Upper lobe of left lung (tissue), 6 donors: ENCODE results near the gene IL17RE. TPM values are rescaled to one million over a fixed set of nuclear protein-coding genes. Genes with fewer than 3 reads are reported as not detected.
A peak's percentile ranks its signal among the peaks of the same experiment; 100 is the strongest.

Experiments used
- ATAC-seq, 2 donors: fragments of 200-7000 bp; cut with Tn5 transposase; one replicate each; pipeline ENCODE4 v1.9.1; 2022; ENCODE audit warnings: mild to moderate bottlenecking in 2 of 2, moderate library complexity in 2 of 2; ENCODE audit not compliant: low FRiP score in 2 of 2
- DNase-seq, 2 donors: peaks; one replicate each; pipeline ENCODE4 v3.0.0-alpha.2; 2019 to 2020
- H3K27ac ChIP-seq, 4 donors: fragments of 200-600 bp; sonication (generic); one replicate each; pipeline ENCODE4 v1.5.1; 2016 to 2019
- H3K27me3 ChIP-seq, 4 donors: fragments of 200-600 bp; sonication (generic); one replicate each; pipeline ENCODE4 v1.5.1; 2017 to 2019
- H3K36me3 ChIP-seq, 4 donors: fragments of 200-600 bp; sonication (generic); one replicate each; pipeline ENCODE4 v1.5.1; 2016 to 2019
- H3K4me1 ChIP-seq, 4 donors: fragments of 200-600 bp; sonication (generic); one replicate each; pipeline ENCODE4 v1.5.1; 2018 to 2019
- H3K4me3 ChIP-seq, 4 donors: fragments of 200-600 bp; sonication (generic); one replicate each; pipeline ENCODE4 v1.5.1; 2017 to 2019; ENCODE audit warnings: mild to moderate bottlenecking in 2 of 4, moderate library complexity in 1 of 4
- H3K9me3 ChIP-seq, 4 donors: fragments of 200-600 bp; sonication (generic); one replicate each; pipeline ENCODE4 v1.5.1; 2018 to 2019
- EP300 ChIP-seq, 4 donors: sonication (generic); formaldehyde crosslinking; IDR thresholded peaks; one replicate each; pipeline ENCODE4 v1.5.1; 2017; ENCODE audit warnings: antibody characterized with exemption in 4 of 4, control low read depth in 2 of 4
- POLR2A ChIP-seq, 4 donors: fragments of 450-650 bp; IDR thresholded peaks; one replicate each; pipeline ENCODE4 v1.5.1; 2016 to 2017; ENCODE audit warnings: antibody characterized with exemption in 4 of 4, mild to moderate bottlenecking in 2 of 4
- POLR2AphosphoS5 ChIP-seq, 2 donors: sonication (generic); formaldehyde crosslinking; IDR thresholded peaks; one replicate each; pipeline ENCODE4 v1.5.1; 2017; ENCODE audit warnings: antibody characterized with exemption in 2 of 2
- WGBS, 2 donors: methylation state at CpG; one replicate each; pipeline ENCODE4 v1.1.5; 2017 to 2018; 5-methylcytosine and 5-hydroxymethylcytosine counted together
- total RNA-seq, 6 donors: library from RNA; depleted of rRNA in 4 of 6; stranded (reverse); fragments of >200 nt in 4 of 6; gene quantifications; one replicate each; pipeline versions ENCODE4 v1.1.0 to v1.2.1, GENCODE V29; 2016 to 2021
- TF ChIP-seq, protein P1 (sequence below), 6 experiments: fragments of 450-650 bp in 4 of 6; fragments of 200-600 bp in 2 of 6; sonication (generic) in 2 of 6; IDR thresholded peaks; one replicate each; pipeline ENCODE4 v1.5.1; 2016 to 2019; ENCODE audit warnings: antibody characterized with exemption in 6 of 6
- donor health status: DM: no; HTN: no; CAD: no; lungs with moderate emphysema.
- donor health status: DM: no; HTN: yes; CAD: no; lungs with severe emphysema.

The IL17RE gene
- total RNA-seq, 6 donors from 2014 or later: 16.1 to 44.8 (median 27.0) TPM

DNA sequence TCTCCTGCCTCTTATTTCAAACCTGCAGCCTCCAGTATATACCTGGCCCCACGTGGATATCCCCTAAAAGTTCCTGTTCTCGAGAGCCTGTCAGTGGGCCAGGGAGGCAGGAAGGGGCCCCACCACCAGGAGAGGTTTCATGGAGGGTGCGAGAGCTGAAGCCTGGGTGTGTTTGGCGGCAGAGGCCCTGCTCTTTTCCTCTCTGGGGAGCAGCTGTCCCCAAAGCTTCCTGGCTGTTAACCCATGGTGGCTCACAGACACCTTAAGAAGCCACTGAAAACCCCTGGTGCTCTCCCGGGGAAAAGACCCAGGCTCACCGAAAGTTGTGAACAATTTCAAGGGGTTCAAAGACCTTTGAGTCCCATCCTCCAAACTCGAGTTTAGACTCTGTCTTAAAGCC is 48.5 kb downstream of the IL17RE start:
- Histone ChIP-seq H3K27me3 (no peaks in the 10 kb centered on the region), H3K9me3 (no peaks in the 10 kb centered on the region), H3K4me1 (peaks cover 15 to 28% (median 17%) of the 10 kb centered on the region in 4 donors), H3K4me3 (no peak overlapping the region), H3K27ac (no peak overlapping the region), H3K36me3 (no peaks in the 10 kb centered on the region)
- no peak for ATAC-seq
- TF ChIP-seq POLR2A (IDR thresholded peaks at IDR 0.05) (no peak), POLR2AphosphoS5 (IDR thresholded peaks at IDR 0.05) (no peak), EP300 (IDR thresholded peaks at IDR 0.05) (no peak)
- TF ChIP-seq, protein P1, sequence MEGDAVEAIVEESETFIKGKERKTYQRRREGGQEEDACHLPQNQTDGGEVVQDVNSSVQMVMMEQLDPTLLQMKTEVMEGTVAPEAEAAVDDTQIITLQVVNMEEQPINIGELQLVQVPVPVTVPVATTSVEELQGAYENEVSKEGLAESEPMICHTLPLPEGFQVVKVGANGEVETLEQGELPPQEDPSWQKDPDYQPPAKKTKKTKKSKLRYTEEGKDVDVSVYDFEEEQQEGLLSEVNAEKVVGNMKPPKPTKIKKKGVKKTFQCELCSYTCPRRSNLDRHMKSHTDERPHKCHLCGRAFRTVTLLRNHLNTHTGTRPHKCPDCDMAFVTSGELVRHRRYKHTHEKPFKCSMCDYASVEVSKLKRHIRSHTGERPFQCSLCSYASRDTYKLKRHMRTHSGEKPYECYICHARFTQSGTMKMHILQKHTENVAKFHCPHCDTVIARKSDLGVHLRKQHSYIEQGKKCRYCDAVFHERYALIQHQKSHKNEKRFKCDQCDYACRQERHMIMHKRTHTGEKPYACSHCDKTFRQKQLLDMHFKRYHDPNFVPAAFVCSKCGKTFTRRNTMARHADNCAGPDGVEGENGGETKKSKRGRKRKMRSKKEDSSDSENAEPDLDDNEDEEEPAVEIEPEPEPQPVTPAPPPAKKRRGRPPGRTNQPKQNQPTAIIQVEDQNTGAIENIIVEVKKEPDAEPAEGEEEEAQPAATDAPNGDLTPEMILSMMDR (IDR thresholded peaks at IDR 0.05): no peak
- WGBS, 2 donors: 30 to 48% methylated on average over 4 to 7 of the region's 7 CpGs
- DNase-seq: no peak

DNA sequence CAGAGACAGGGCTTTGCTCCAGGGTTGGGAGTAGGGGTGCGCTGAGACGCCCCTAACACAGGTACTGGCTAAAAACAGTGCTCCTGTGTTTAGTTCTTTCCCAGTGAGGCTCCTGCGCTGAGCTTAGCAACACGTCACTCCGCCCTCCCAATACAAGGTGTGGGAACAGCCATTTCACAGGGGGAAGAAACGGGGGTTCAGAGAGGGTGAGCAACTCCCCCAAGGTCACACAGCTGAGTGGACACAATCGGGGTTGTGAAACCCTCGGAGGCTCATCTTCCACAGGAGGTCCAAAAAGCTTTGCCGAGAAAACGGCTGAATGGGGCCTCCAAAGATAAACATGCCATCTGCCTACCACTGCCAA is 48.9 kb downstream of the IL17RE start:
- no peak for ATAC-seq
- Histone ChIP-seq H3K9me3 (no peaks in the 10 kb centered on the region), H3K4me3 (peak overlapping the region in 3 of 4 donors; percentile 49 to 62 (median 56)), H3K27me3 (no peaks in the 10 kb centered on the region), H3K36me3 (no peaks in the 10 kb centered on the region), H3K4me1 (peaks cover 15 to 24% (median 17%) of the 10 kb centered on the region in 4 donors), H3K27ac (no peak overlapping the region)
- no peak for DNase-seq
- TF ChIP-seq POLR2AphosphoS5 (IDR thresholded peaks at IDR 0.05): no peak
- no peak for TF ChIP-seq EP300 (IDR thresholded peaks at IDR 0.05)
- TF ChIP-seq, protein P1 (IDR thresholded peaks at IDR 0.05): no peak
- no peak for TF ChIP-seq POLR2A (IDR thresholded peaks at IDR 0.05)
- 34 to 49% methylated on average over 9 to 10 of the region's 10 CpGs for WGBS, 2 donors

DNA sequence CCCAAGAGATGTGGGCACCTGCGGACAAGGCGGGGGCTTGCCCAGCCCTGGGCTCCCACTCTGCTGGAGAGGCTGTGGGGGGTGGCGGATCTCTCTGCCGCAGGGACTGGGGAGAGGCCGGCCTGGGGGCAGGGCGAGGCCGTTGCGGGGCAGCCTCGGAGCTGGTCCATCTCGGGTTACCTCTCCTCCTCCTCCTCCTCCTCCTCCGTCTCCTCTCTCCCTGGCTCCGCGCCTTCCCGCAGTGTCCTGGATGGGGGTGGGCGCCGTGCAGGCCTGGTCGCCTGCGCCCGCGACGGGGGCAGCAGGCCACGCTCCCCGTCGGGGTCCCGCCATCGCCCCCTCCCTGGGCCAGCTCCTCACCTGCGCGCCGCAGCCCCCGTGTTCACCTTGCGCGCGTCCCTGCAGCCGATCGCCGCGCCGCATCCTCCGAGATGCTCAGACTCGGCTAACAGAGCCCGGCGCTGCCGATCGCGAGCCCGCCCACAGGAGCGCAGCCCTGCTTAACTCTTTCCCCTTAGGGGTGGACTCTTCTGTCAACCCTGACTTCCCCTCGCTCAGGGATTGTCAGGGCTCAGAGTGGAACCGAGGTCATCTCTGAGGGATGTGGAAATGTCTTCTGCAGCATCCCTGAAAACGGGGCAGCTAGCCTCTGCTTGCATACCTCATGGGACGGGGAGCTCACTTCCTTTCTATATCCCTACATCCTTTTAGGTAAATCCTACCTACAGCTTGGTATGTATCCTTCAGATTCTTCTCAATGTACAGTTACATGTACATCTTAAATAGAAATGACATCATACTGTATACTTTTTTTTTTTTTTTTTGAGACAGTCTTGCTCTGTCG is 49.5 kb downstream of the IL17RE start, which contains the start of gene PRRT3:
PRRT3 (minus strand) TSS at position 447 of the 844 bp plus-strand sequence. CDS start 2,293 bp downstream, outside the sequence.
- Histone ChIP-seq H3K4me3 (peak within 1 kb of the TSS; percentile 31 to 62 (median 52)), H3K27me3 (no peaks in the 10 kb centered on the region), H3K27ac (no peak within 1 kb of the TSS), H3K36me3 (no peaks in the 10 kb centered on the region), H3K9me3 (no peaks in the 10 kb centered on the region), H3K4me1 (peaks cover 15 to 18% (median 17%) of the 10 kb centered on the region in 4 donors)
- DNase-seq: peak in 1 of 2 donors; percentile 90
- WGBS, 2 donors: 5 to 17% methylated on average over 10 to 52 of the region's 52 CpGs
- TF ChIP-seq POLR2A (IDR thresholded peaks at IDR 0.05) (peak in 1 of 4 donors; percentile 19), POLR2AphosphoS5 (IDR thresholded peaks at IDR 0.05) (no peak), EP300 (IDR thresholded peaks at IDR 0.05) (no peak)
- TF ChIP-seq, protein P1 (IDR thresholded peaks at IDR 0.05): peak in 1 of 6 experiments; percentile 10
- peak in 1 of 2 donors; percentile 77 for ATAC-seq

DNA sequence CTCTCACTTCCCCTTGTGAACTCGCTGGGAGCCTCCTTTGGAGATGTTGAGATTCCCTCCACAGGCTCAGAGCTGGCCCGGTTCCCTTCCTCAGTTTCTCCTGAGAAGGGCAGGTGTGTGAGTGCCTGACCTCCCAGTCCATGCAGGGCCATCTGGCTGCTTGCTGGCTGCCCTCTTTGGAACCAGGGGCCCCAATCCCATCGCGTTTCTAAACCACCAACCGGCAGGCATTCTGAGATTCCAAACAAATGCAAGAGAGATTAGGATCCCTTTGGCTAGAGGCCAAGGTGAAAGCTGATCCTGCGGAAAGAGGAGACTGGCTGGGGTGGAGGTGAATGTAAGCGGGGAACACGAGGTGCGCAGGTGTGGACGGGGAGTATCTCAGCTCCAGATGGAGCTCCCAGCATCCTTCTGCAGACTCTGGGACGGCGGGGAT is 52.4 kb downstream of the IL17RE start:
- 59 to 62% methylated on average over 12 of the region's 12 CpGs for WGBS, 2 donors
- H3K27me3 ChIP-seq: no peaks in the 10 kb centered on the region
- ATAC-seq: no peak
- peaks cover 0 to under 1% (median 0%) of the 10 kb centered on the region in 4 donors for H3K36me3 ChIP-seq
- peaks cover 10 to 12% (median 11%) of the 10 kb centered on the region in 4 donors for H3K4me1 ChIP-seq
- H3K27ac ChIP-seq: no peak overlapping the region
- H3K4me3 ChIP-seq: no peak overlapping the region
- no peaks in the 10 kb centered on the region for H3K9me3 ChIP-seq
- TF ChIP-seq POLR2A (IDR thresholded peaks at IDR 0.05) (no peak), POLR2AphosphoS5 (IDR thresholded peaks at IDR 0.05) (no peak), EP300 (IDR thresholded peaks at IDR 0.05) (no peak)
- TF ChIP-seq, protein P1 (IDR thresholded peaks at IDR 0.05): no peak
- no peak for DNase-seq
